Activated T-helper 9 cell treated with anti-CD3 and anti-CD28 coated beads, Interleukin-2, amount 50 U/mL, for 16 hours (primary cell): ENCODE results near the gene CEP250.

Experiments used
- DNase-seq: peaks from one replicate; pipeline ENCODE4 v3.0.0-alpha.2; 2020; ENCODE audit warnings: low read depth

Gene CEP250

DNA sequence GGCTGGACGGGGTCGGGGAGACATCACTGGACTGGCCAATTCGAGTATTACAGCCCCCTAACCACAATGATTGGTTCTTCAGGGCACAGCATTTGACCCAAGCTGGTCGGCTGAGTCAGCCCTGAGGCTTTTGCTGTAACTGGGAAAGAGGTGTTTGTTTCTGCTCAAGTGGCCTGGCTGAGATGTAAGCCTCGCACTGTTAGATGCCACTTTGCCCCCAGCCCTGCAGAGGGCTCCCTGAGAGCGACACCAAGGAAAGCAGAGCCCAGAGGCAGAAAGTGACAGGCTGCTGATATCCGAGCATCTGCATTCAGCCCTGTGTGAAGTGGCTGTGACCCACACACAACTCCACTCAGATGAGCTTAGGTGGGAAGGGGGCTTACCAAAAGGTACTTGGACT is 105.9 kb downstream of the CEP250 start:
- DNase-seq = no peak

- DNase-seq = no peak
These were observed 106.3 kb downstream of the CEP250 start for GRCh38 chr20:35561671-35562070.

GRCh38 chr20:35562541-35563110 is 107.2 kb downstream of the CEP250 start:
- no peak for DNase-seq

DNA sequence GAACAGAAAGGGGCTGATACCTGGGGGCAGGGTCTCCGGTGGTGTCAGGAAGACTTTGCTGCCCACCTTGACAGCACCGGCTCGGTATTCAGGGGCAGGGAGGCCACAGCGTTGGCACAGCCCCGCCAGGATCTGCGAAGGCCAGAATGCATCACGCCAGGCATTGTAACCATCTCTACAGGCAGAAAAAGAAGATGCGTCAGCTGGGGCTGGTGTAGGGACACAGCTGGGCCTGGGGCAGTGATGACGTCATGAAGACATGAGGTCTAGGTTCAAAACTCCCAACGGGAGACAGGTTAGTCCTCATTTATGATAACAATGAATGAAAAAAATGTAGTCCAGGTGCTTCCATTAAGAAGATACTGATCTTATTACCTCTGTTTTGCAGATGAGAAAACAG is 108.4 kb downstream of the CEP250 start:
- DNase-seq = no peak

- no peak for DNase-seq
These were observed 109.5 kb downstream of the CEP250 start for GRCh38 chr20:35564905-35565304.

DNA sequence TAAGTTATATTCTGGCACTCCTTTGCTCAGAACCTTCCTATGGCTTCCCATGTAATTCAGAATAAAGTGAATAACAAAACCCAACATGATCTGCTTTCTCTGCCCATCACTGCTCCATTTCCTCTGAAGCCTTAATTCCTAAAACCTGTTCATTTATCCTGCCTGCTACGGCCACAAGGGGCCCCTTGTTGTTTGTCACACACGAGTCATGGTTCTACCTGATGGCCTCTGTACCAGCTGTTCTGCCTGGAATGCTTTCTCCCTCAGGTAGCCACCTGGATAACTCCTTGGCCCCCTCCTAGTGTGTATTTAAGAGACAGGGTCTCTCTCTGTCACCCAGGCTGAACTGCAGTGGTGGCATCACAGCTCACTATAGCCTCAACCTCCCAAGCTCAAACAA is 113.2 kb downstream of the CEP250 start:
- DNase-seq = no peak
